ENCODE measurements around the gene BCDIN3D.

DNA sequence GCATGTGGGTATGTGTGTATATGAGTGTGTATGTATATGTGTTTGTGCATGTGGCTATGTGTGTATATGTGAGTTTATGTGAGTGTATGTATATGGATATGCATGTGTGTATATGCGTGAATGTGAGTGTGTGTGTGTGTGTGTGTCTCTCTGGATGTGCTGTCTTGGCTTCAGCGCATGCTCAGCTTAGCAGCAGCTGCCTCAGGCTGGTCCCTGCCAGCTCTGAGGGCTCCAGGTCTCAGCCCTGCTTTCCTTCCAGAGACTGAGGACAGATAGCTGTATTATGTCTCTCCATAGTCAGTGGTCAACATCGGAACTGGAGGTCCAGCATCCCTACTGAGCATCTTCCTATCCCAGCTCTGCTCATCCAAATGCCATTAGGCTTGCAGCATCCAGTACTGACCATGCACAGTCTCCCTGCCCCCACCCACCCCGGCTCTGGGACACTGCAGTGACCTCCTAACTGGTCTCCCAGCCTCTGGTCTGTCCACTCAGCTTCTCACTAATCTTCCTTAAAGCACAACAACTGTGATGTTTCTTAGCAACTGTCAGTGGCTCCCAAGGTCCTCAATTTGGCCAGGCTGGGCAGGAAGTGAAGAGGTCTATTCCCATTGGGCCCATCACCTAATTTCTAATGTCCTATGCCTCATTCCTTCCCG, 38.0 kb upstream of the BCDIN3D start:
- TF ChIP-seq CTCF (IDR thresholded peaks at IDR 0.05) (no peak), POLR2AphosphoS5 (IDR thresholded peaks at IDR 0.05) (no peak)

Measured in prostate gland (tissue), 2 donors.